WTC11 (cell line): ENCODE measurements around the gene LMO2.

Experiments
- JUN ChIP-seq: sonication (generic); formaldehyde crosslinking; IDR thresholded peaks from 2 replicates; pipeline ENCODE4 v1.8.0; 2023; ENCODE audit warnings: mild to moderate bottlenecking, missing genetic modification reagents
- SP1 ChIP-seq: sonication (generic); formaldehyde crosslinking; conservative IDR thresholded peaks from 2 replicates; pipeline ENCODE4 v1.8.1; 2022; ENCODE audit warnings: missing genetic modification reagents
- TEAD4 ChIP-seq: sonication (generic); formaldehyde crosslinking; IDR thresholded peaks from 2 replicates; pipeline ENCODE4 v1.8.0; 2022; ENCODE audit warnings: mild to moderate bottlenecking, missing genetic modification reagents
- TF ChIP-seq, protein P1 (sequence below): sonication (generic); formaldehyde crosslinking; IDR thresholded peaks from 2 replicates; pipeline ENCODE4 v1.8.0; 2022; ENCODE audit warnings: mild to moderate bottlenecking, missing genetic modification reagents
- TF ChIP-seq, protein P2 (sequence below): fragments of 200-600 bp; IDR thresholded peaks from 2 replicates; pipeline ENCODE4 v1.8.0; 2022; ENCODE audit warnings: antibody characterized with exemption

DNA sequence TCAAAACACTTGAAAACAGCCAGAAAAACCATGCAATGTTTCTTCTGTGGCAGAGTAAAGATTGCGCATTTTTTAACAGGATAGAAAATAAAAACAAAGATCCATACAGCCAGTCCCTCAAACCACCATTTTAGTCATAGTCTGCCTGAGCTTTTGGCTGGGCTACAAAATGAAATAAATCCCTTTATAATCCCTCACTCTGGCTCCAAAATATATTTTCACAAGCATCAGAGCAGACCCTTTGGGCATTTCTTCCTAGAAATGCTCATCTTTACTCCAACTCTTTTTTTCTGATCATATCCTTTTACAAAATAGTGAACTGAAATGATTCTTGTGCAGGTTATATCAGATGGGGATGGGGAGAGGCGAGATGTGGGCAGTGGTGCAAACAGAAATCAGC lies 31.8 kb upstream of the LMO2 start:
- TF ChIP-seq, protein P1, sequence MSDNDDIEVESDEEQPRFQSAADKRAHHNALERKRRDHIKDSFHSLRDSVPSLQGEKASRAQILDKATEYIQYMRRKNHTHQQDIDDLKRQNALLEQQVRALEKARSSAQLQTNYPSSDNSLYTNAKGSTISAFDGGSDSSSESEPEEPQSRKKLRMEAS (CRISPR knock-in tag) = no peak
- TF ChIP-seq SP1 (CRISPR knock-in tag) (no peak), TEAD4 (no peak), JUN (CRISPR knock-in tag) (no peak)
- TF ChIP-seq, protein P2, sequence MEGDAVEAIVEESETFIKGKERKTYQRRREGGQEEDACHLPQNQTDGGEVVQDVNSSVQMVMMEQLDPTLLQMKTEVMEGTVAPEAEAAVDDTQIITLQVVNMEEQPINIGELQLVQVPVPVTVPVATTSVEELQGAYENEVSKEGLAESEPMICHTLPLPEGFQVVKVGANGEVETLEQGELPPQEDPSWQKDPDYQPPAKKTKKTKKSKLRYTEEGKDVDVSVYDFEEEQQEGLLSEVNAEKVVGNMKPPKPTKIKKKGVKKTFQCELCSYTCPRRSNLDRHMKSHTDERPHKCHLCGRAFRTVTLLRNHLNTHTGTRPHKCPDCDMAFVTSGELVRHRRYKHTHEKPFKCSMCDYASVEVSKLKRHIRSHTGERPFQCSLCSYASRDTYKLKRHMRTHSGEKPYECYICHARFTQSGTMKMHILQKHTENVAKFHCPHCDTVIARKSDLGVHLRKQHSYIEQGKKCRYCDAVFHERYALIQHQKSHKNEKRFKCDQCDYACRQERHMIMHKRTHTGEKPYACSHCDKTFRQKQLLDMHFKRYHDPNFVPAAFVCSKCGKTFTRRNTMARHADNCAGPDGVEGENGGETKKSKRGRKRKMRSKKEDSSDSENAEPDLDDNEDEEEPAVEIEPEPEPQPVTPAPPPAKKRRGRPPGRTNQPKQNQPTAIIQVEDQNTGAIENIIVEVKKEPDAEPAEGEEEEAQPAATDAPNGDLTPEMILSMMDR = no peak
